ENCODE measurements around the gene ERCC4. TPM values are rescaled to one million over a fixed set of nuclear protein-coding genes. Genes with fewer than 3 reads are reported as not detected.

ERCC4 gene
- total RNA-seq, 1 donor from 2014 or later = 17.3 TPM

DNA sequence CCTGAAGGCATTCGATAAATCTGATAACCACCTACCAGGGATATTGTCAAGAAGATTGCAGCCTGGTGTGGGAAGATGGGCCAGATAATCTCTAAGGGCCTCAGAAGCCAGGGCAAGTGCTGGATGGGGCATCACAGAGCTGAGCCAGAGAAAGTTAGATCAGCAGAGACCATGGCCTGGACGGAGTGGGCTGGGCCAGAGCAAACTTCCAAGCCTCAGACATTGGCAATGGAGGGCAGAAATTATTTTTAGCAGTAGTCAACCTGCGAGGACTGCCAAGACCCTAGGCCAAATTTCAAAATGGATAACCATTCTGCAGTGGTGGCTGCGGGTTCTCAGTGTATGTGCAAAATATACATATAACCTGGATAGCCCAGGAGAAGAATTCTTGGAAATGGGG is 18.5 kb downstream of the ERCC4 start:
- ATAC-seq = no peak
- intact Hi-C loops (cut with DNase I) = no loop called here
- no peak for DNase-seq (ENCODE audit: low spot score)

- ATAC-seq (no peak), DNase-seq (ENCODE audit: low spot score) (no peak)
- intact Hi-C loops (cut with DNase I) = no loop called here
Observed at GRCh38 chr16:13939821-13940220, 19.9 kb downstream of the ERCC4 start.

GRCh38 chr16:13940397-13940933 is 20.5 kb downstream of the ERCC4 start:
- intact Hi-C loops (cut with DNase I) = no loop called here
- no peak for ATAC-seq
- DNase-seq (ENCODE audit: low spot score) = no peak

DNA sequence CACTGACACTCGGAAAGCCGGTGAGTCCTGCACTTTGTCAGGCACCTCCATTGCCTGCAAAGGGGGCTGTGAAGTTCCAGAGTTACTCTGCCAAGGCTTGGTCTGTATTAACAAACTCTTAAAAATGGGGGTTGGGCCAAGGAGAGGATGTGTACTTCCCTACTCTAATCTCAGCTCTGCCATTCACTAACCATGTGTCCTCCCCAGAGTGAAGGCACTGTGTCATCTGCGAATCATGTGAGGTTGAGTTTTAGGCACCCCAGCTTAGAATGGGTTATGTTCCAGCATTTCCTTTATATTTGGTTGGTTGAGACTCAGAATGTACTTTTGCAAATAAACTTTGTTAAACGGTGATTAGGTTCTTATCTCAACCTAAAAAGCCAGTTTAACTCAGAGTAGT is 24.9 kb downstream of the ERCC4 start:
- intact Hi-C loops (cut with DNase I) = no loop called here
- DNase-seq (ENCODE audit: low spot score) = no peak
- ATAC-seq = no peak

GRCh38 chr16:13945744-13946485 is 26.0 kb downstream of the ERCC4 start:
- intact Hi-C loops (cut with DNase I) = no loop called here
- ATAC-seq = no peak
- no peak for DNase-seq (ENCODE audit: low spot score)

DNA sequence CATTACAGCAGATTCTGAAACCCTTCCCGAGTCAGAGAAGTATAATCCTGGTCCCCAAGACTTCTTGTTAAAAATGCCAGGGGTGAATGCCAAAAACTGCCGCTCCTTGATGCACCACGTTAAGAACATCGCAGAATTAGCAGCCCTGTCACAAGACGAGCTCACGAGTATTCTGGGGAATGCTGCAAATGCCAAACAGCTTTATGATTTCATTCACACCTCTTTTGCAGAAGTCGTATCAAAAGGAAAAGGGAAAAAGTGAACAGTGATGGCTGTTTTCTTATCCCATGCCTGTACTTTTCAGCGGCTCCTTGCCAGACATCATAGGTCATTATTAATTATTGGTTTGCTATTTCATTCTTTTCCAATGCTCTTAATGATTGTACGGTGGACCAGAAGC is 28.1 kb downstream of the ERCC4 start:
- ATAC-seq (no peak), DNase-seq (ENCODE audit: low spot score) (no peak)
- intact Hi-C loops (cut with DNase I) = no loop called here

DNA sequence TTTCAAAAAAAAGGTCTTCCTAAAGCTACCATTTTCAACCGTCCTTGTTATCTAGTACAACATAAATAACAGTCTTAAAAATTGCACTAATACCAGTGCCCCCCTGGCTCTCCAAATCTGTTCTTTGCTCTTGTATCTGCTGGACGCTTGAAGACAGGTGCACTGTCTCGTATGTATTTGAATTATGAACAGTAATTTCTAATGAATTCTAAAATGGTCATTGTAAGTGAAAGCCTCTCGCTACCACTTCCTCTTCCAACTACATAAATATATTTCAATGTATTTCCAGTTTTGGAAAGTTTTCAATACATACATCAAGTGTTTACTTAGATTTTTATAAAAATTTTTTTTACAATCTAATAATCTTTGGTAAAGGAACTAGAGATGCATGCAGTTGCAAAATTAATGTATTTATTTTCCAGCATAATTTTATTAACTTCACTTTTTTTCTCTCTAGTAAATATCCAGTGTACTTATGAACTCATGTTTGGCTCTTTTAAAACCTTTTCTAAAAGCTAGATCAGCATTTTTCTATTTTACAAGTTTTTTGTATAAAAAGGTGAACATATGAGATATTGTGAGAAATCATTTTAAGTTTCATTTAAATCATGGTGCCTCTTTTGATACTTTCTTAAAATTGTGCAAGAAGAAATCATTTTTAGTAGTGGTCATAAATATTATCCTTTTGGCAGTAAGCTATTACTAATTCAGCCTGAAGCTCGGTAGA is 31.0 kb downstream of the ERCC4 start:
- intact Hi-C loops (cut with DNase I) = no loop called here
- ATAC-seq (no peak), DNase-seq (ENCODE audit: low spot score) (no peak)

DNA sequence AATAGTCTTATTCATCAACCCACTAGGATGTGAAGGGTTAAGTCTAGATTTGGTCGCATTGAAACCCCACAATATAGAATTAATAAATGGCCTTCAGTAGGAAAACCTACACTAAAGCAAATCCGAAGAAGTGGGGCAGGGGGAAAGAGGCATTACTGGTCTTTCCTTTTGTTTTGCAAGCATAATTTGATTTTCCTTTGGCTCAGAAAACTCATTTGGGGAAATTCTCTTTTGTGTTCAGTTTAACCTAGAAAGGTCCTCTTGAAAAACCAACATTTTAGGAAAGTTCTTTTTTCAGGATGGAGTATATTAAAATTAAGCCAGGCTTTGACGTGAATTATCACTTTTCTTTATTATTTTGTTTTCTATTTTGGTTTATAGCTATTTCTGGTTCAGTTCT is 31.7 kb downstream of the ERCC4 start:
- intact Hi-C loops (cut with DNase I) = no loop called here
- ATAC-seq (no peak), DNase-seq (ENCODE audit: low spot score) (no peak)

GRCh38 chr16:13953501-13953900 is 33.5 kb downstream of the ERCC4 start:
- intact Hi-C loops (cut with DNase I) = no loop called here
- DNase-seq (ENCODE audit: low spot score) = no peak
- ATAC-seq = no peak

DNA sequence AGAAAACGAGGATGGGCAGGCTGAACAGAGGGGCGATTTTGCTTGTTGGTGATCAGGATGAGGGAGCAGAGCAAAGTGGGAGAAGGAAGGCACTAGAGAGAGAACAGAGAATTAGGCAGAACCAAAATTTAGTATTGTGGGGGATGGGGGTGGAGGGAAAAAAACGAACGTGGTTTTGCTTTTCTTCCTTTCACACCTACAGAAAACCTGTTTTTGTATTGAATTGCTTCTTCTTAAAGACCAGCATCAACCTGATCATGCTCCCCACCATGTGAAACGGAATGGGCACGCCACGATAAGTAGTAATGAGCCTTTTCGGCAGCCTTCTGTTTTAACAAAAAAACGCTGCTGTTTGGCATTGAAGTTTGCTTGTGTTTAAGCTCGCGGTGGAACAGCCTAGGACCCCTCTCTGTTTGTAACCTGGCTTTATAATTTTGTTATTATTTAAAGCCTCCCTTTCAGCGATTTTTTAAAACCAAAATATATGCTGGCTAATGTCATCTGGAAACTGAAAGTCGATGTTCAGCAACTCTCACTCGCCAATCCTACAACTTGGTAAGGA is 36.8 kb downstream of the ERCC4 start:
- ATAC-seq = peak; percentile 11
- intact Hi-C loops (cut with DNase I) = no loop called here

GRCh38 chr16:13957197-13958078 is 37.5 kb downstream of the ERCC4 start:
- DNase-seq (ENCODE audit: low spot score) (peak; percentile 75), ATAC-seq (peak; percentile 96)
- intact Hi-C loops (cut with DNase I) = no loop called here

More for the DNA sequence above, 36.8 kb downstream of the ERCC4 start:
- no peak for DNase-seq (ENCODE audit: low spot score)

GRCh38 chr16:13958474-13958873 is 38.5 kb downstream of the ERCC4 start:
- ATAC-seq = no peak
- no peak for DNase-seq (ENCODE audit: low spot score)
- intact Hi-C loops (cut with DNase I) = no loop called here

GRCh38 chr16:13959626-13960025 is 39.7 kb downstream of the ERCC4 start:
- ATAC-seq (no peak), DNase-seq (ENCODE audit: low spot score) (no peak)
- intact Hi-C loops (cut with DNase I) = no loop called here

GRCh38 chr16:13961099-13961811 is 41.3 kb downstream of the ERCC4 start:
- intact Hi-C loops (cut with DNase I) = no loop called here
- ATAC-seq = no peak

GRCh38 chr16:13962232-13962631 is 42.3 kb downstream of the ERCC4 start:
- intact Hi-C loops (cut with DNase I) = no loop called here
- DNase-seq (ENCODE audit: low spot score) (no peak), ATAC-seq (no peak)

More at GRCh38 chr16:13961099-13961811, 41.3 kb downstream of the ERCC4 start:
- DNase-seq (ENCODE audit: low spot score) = no peak

- ATAC-seq (no peak), DNase-seq (ENCODE audit: low spot score) (no peak)
- intact Hi-C loops (cut with DNase I) = no loop called here
Observed at GRCh38 chr16:13968835-13969234, 48.9 kb downstream of the ERCC4 start.

GRCh38 chr16:13969711-13970110 is 49.8 kb downstream of the ERCC4 start:
- ATAC-seq = no peak
- no peak for DNase-seq (ENCODE audit: low spot score)
- intact Hi-C loops (cut with DNase I) = no loop called here

DNA sequence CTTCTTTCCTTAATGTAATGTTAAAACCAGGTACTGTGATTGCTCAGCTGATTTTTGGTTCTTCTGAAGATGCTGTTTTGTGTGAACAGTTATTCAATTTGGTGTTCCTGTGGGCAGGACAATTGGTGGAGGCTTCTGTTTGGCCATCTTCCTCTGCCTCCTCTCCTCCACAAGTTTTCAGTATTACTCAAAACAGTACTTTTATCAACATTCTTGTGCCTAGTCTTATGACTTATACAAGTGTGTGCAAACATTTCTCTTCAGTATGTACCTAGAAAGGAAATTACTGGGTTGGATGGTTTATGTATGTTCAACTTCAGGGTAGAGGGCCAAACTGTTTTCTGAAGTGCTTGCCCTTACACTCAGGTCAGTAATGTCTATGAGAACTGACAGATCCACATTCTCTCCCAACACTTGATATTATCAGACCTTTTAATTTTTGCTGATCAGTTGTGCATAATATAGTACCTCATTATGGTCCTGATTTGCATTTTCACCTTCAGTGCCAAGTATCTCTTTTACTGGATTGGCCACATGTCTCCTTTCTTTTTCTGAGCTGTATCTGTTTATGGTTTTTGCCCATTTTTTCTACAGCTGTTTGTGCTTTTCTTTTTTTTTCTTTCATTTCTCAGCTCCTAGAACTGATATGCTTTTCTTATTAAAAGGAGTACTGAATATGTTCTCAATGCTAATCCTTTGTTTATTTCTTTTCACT is 50.9 kb downstream of the ERCC4 start:
- DNase-seq (ENCODE audit: low spot score) = no peak
- intact Hi-C loops (cut with DNase I) = no loop called here

More for the DNA sequence above, 50.9 kb downstream of the ERCC4 start:
- ATAC-seq = no peak
